K562 (cell line): ENCODE data around the gene IPO5. TPM values are rescaled to one million over a fixed set of nuclear protein-coding genes. Genes with fewer than 3 reads are reported as not detected.
"Not testable (repeated sequence)": the region's sequence is repeated elsewhere in the genome, so short reads cannot be mapped to it uniquely, and the experiment has no call there.

Source experiments
- ATAC-seq: fragments of 200-7000 bp; cut with Tn5 transposase; 3 replicates; pipeline ENCODE4 v1.9.1; 2020; ENCODE audit warnings: moderate library complexity
- BruUV-seq: library from RNA; stranded (reverse); fragments of 400-500 nt; replicated peaks from 2 replicates; lab custom pipeline; 2021; lab: Mats Ljungman, UMichigan
- CTCF ChIA-PET: fragments of 300-600 bp; formaldehyde crosslinking; extraction: SDS; loops from one replicate; lab custom pipeline; 2021; ENCODE audit warnings: low intra/inter-chr PET ratio; lab: Yijun Ruan, JAX
- POLR2A ChIA-PET: fragments of 300-600, 350-650 bp; sonication (Branson Sonifier 250); formaldehyde crosslinking; extraction: SDS; loops from one replicate; lab custom pipeline; 2021; ENCODE audit warnings: antibody characterized with exemption, inconsistent platforms; lab: Yijun Ruan, JAX
- DNase-seq, 4 experiments: peaks; one replicate each; pipeline versions ENCODE4 v3.0.0 to v3.0.0-alpha.2; 2011 to 2018; ENCODE audit warnings: low spot score in 3 of 4, mixed read lengths in 3 of 4; ENCODE audit errors: extremely low read depth in 1 of 4
- FAIRE-seq: peaks from 2 replicates; lab custom pipeline; 2011; peaks lifted over from hg19 to GRCh38; lab: Jason Lieb, UNC
- H2AFZ ChIP-seq: 2 replicates; pipeline ENCODE4 v1.6.0; 2011; ENCODE audit warnings: low read depth, low read length, control low read depth, inconsistent platforms
- H3K27ac ChIP-seq: fragments of 200-600 bp; 3 replicates; pipeline ENCODE4 v1.8.0; 2011; ENCODE audit warnings: low read depth, mild to moderate bottlenecking, control low read depth, inconsistent platforms, low read length, moderate library complexity, mixed read lengths; ENCODE audit errors: extremely low read depth
- H3K27me3 ChIP-seq, 2 experiments: fragments of 300-600 bp in 1 of 2; 2 replicates in 1 of 2; 3 replicates in 1 of 2; pipeline versions ENCODE4 v1.6.0 to v1.8.0; 2011; ENCODE audit warnings: inconsistent platforms in 2 of 2, low read length in 2 of 2, mild to moderate bottlenecking in 1 of 2, mixed read lengths in 1 of 2, moderate library complexity in 1 of 2; ENCODE audit not compliant: control insufficient read depth in 2 of 2, insufficient read depth in 2 of 2
- H3K36me3 ChIP-seq: fragments of 300-600 bp; 3 replicates; pipeline ENCODE4 v1.8.0; 2011; ENCODE audit warnings: mild to moderate bottlenecking, low read length, inconsistent platforms; ENCODE audit not compliant: control insufficient read depth, insufficient read depth
- H3K4me1 ChIP-seq, 2 experiments: fragments of 200-600 bp in 1 of 2; replicated peaks in 1 of 2; 2 replicates in 1 of 2; 3 replicates in 1 of 2; pipeline versions ENCODE4 v1.5.1 to v1.8.0; 2011; ENCODE audit warnings: inconsistent platforms in 2 of 2, low read length in 2 of 2, mild to moderate bottlenecking in 1 of 2, mixed read lengths in 1 of 2, moderate library complexity in 1 of 2; ENCODE audit not compliant: control insufficient read depth in 2 of 2, insufficient read depth in 2 of 2
- H3K4me2 ChIP-seq: 2 replicates; pipeline ENCODE4 v1.6.1; 2011; ENCODE audit warnings: low read length, control low read depth, inconsistent platforms, mixed read lengths; ENCODE audit not compliant: insufficient read depth
- H3K4me3 ChIP-seq: fragments of 200-600 bp; sonication (generic), shearing (Covaris generic); 2 replicates; pipeline ENCODE4 v1.5.1; 2016; ENCODE audit warnings: control low read depth, inconsistent platforms
- H3K79me2 ChIP-seq: fragments of 200-600 bp; 3 replicates; pipeline ENCODE4 v1.8.0; 2011; ENCODE audit warnings: low read length, inconsistent platforms; ENCODE audit not compliant: control insufficient read depth, insufficient read depth
- H3K9ac ChIP-seq, 2 experiments: 2 replicates each; pipeline versions ENCODE4 v1.6.0 to v1.6.1; 2011; ENCODE audit warnings: low read depth in 2 of 2, low read length in 2 of 2, control low read depth in 1 of 2, inconsistent platforms in 1 of 2, mild to moderate bottlenecking in 1 of 2, mixed read lengths in 1 of 2; ENCODE audit not compliant: insufficient read depth in 1 of 2
- H3K9me1 ChIP-seq: one replicate; pipeline ENCODE4 v1.6.0; 2011; ENCODE audit warnings: inconsistent platforms, mild to moderate bottlenecking, low read length, moderate library complexity; ENCODE audit not compliant: control insufficient read depth, insufficient read depth
- H3K9me3 ChIP-seq: replicated peaks from 2 replicates; pipeline ENCODE4 v1.5.1; 2011; ENCODE audit warnings: low read depth, low read length, inconsistent platforms; ENCODE audit not compliant: control insufficient read depth, insufficient read depth
- H4K20me1 ChIP-seq: replicated peaks from 2 replicates; pipeline ENCODE4 v1.6.1; 2011; ENCODE audit warnings: low read length, inconsistent platforms, mixed read lengths; ENCODE audit not compliant: control insufficient read depth, insufficient read depth
- BMI1 ChIP-seq: fragments of 150-350 bp; IDR thresholded peaks from 2 replicates; pipeline ENCODE4 v1.6.1; 2014; ENCODE audit warnings: low read length
- BRCA1 ChIP-seq, 2 experiments: fragments of 450-650 bp in 1 of 2; sonication (generic) in 1 of 2; formaldehyde crosslinking in 1 of 2; IDR thresholded peaks; 2 replicates each; pipeline versions ENCODE4 v1.5.0 to v1.6.1; 2017 to 2020; ENCODE audit warnings: mild to moderate bottlenecking in 1 of 2, missing genetic modification reagents in 1 of 2
- CHD1 ChIP-seq: fragments of 200-600 bp; sonication (generic); IDR thresholded peaks from one replicate; pipeline ENCODE4 v1.6.1; 2012; ENCODE audit warnings: mild to moderate bottlenecking, moderate library complexity, low read length, inconsistent platforms
- E2F5 ChIP-seq: sonication (generic); formaldehyde crosslinking; IDR thresholded peaks from 2 replicates; pipeline ENCODE4 v1.8.0; 2022; ENCODE audit warnings: mild to moderate bottlenecking, missing genetic modification reagents
- GABPB1 ChIP-seq: sonication (generic); formaldehyde crosslinking; IDR thresholded peaks from 2 replicates; pipeline ENCODE4 v1.8.0; 2022; ENCODE audit warnings: mild to moderate bottlenecking, missing genetic modification reagents
- GTF2A2 ChIP-seq: IDR thresholded peaks from 2 replicates; pipeline ENCODE4 v1.6.1; 2016; ENCODE audit warnings: mild to moderate bottlenecking, missing genetic modification characterization, missing compliant biosample characterization
- POLR2H ChIP-seq: IDR thresholded peaks from 2 replicates; pipeline ENCODE4 v1.6.1; 2016; ENCODE audit warnings: missing genetic modification characterization, low read depth, mild to moderate bottlenecking, control low read depth, missing compliant biosample characterization, moderate library complexity
- SUPT5H ChIP-seq: fragments of 450-650 bp; IDR thresholded peaks from 2 replicates; pipeline ENCODE4 v1.6.1; 2016
- ZMIZ1 ChIP-seq, 2 experiments: fragments of 150-350 bp in 1 of 2; IDR thresholded peaks; 2 replicates each; pipeline ENCODE4 v1.6.1; 2012 to 2016; ENCODE audit warnings: low read depth in 2 of 2, low read length in 2 of 2, mild to moderate bottlenecking in 1 of 2, moderate library complexity in 1 of 2
- ZNF431 ChIP-seq: sonication (generic); formaldehyde crosslinking; IDR thresholded peaks from 2 replicates; pipeline ENCODE4 v1.8.0; 2022; ENCODE audit warnings: mild to moderate bottlenecking, missing genetic modification reagents
- WGBS: fragments of 100-300 bp; shearing (Covaris generic); methylation state at CpG from one replicate; pipeline ENCODE4 v1.1.6; 2016; ENCODE audit warnings: low coverage, mixed read lengths; ENCODE audit not compliant: insufficient coverage; ENCODE audit errors: missing lambda C conversion rate; 5-methylcytosine and 5-hydroxymethylcytosine counted together
- in situ Hi-C: fragments of 300-500 bp; cut with MboI; formaldehyde crosslinking; loops from 4 replicates; pipeline ENCODE4 v1.15.0; 2018; ENCODE audit warnings: inconsistent platforms, mixed read lengths
- intact Hi-C: fragments of 100-400 bp; cut with micrococcal nuclease; formaldehyde crosslinking; loops from 2 replicates; pipeline ENCODE4 v1.14.2; 2022
- polyA plus RNA-seq, 8 experiments: library from polyadenylated mRNA; depleted of rRNA in 4 of 8; stranded (reverse) in 5 of 8; unstranded in 3 of 8; fragments of >200 nt; fragmentation: Nextera tagmentation in 2 of 8; fragmentation: Illumina TruSeq in 1 of 8; extraction: Ambion mirVana in 2 of 8; extraction: Trizol in 1 of 8; gene quantifications; 2 replicates each; pipeline versions ENCODE4 v1.2.1 to v1.2.3, GENCODE V29; 2011 to 2014; ENCODE audit warnings: inconsistent platforms in 1 of 8, missing spikeins in 1 of 8
- total RNA-seq, 7 experiments: library from RNA; depleted of rRNA in 6 of 7; stranded (reverse); fragments of >200 nt in 6 of 7; fragmentation: Illumina TruSeq in 2 of 7; extraction: Trizol in 2 of 7; gene quantifications; 2 replicates each; pipeline versions ENCODE4 v1.2.1 to v1.2.3, GENCODE V29; 2011 to 2021; ENCODE audit warnings: low replicate concordance in 1 of 7

Gene IPO5
- total and polyA plus RNA-seq, 9 of the 15 experiments (the other 6 are each of a cell fraction or from before 2014, with no cell fraction given), result 45.8 to 206 (median 134) TPM

GRCh38 chr13:98036564-98037302 is 83.3 kb downstream of the IPO5 start:
- intact Hi-C loops, result loop anchor here (10.0 kb wide), 1 partner anchor 638 kb away; no protein-coding TSS in a partner anchor
- H2AFZ ChIP-seq, H3K4me1 ChIP-seq, H3K9me1 ChIP-seq, H3K9ac ChIP-seq, CTCF ChIA-PET, H3K4me2 ChIP-seq, H4K20me1 ChIP-seq, H3K9me3 ChIP-seq, H3K79me2 ChIP-seq, FAIRE-seq, in situ Hi-C loops, H3K27ac ChIP-seq, BruUV-seq, ATAC-seq, DNase-seq, H3K4me3 ChIP-seq, H3K36me3 ChIP-seq: not testable (repeated sequence)
- 1% methylated on average over 9 of the region's 12 CpGs for WGBS
- POLR2A ChIA-PET, result interaction anchor here (0.7 kb wide), 1 partner anchor 10 kb away, joined by 3 read pairs; no protein-coding TSS in a partner anchor
- peaks cover 0 to 22% of the 10 kb centered on the region in 2 experiments; a peak in 4 of 5 replicates for H3K27me3 ChIP-seq

- Histone ChIP-seq H3K27ac (no peak overlapping the region), H3K79me2 (no peaks in the 10 kb centered on the region), H3K4me2 (no peak overlapping the region), H3K9ac (no peak overlapping the region), H3K36me3 (no peaks in the 10 kb centered on the region), H4K20me1 (no peaks in the 10 kb centered on the region), H3K9me3 (no peaks in the 10 kb centered on the region), H3K4me3 (no peak overlapping the region), H2AFZ (no peak overlapping the region), H3K9me1 (no peaks in the 10 kb centered on the region), H3K27me3 (peaks cover 0 to 25% of the 10 kb centered on the region in 2 experiments; a peak in 4 of 5 replicates), H3K4me1 (no peaks in the 10 kb centered on the region)
- DNase-seq (no peak), ATAC-seq (no peak), FAIRE-seq (no peak)
- CTCF ChIA-PET, result no interaction called here
- WGBS, result 37% methylated on average over 7 of the region's 7 CpGs
- intact Hi-C loops (loop anchor here (10.0 kb wide), 1 partner anchor 636 kb away; no protein-coding TSS in a partner anchor), in situ Hi-C loops (no loop called here)
- BruUV-seq, result no TSS peak
- POLR2A ChIA-PET, result interaction anchor here (0.9 kb wide), 1 partner anchor 10 kb away, joined by 4 read pairs; no protein-coding TSS in a partner anchor
- TF ChIP-seq GTF2A2 (tag), result no peak
- no peak for TF ChIP-seq E2F5
- TF ChIP-seq SUPT5H, result no peak
- no peak for TF ChIP-seq GABPB1
- no peak for TF ChIP-seq ZNF431 (CRISPR knock-in tag)
- no peak for TF ChIP-seq CHD1
- TF ChIP-seq BRCA1 (IDR thresholded peaks at IDR 0.05), result no peak
- no peak for TF ChIP-seq BRCA1 (CRISPR knock-in tag; IDR thresholded peaks at IDR 0.05)
- TF ChIP-seq ZMIZ1 (IDR thresholded peaks at IDR 0.05; ENCODE audit: low read depth in 2 of 2, low read length in 2 of 2), result no peak
- no peak for TF ChIP-seq POLR2H (tag)
- no peak for TF ChIP-seq BMI1
These were observed 85.8 kb downstream of the IPO5 start for GRCh38 chr13:98039261-98039660.
